GM18502 (cell line): ENCODE results near the gene RHBDL3.
"Not testable (repeated sequence)": the region's sequence is repeated elsewhere in the genome, so short reads cannot be mapped to it uniquely, and the experiment has no call there.

Source experiments
- ATAC-seq: cut with Tn5 transposase; IDR thresholded peaks from one replicate; pipeline ENCODE4 v1.9.1; 2021; ENCODE audit warnings: mild to moderate bottlenecking; ENCODE audit not compliant: unreplicated experiment, poor library complexity

The RHBDL3 gene

DNA sequence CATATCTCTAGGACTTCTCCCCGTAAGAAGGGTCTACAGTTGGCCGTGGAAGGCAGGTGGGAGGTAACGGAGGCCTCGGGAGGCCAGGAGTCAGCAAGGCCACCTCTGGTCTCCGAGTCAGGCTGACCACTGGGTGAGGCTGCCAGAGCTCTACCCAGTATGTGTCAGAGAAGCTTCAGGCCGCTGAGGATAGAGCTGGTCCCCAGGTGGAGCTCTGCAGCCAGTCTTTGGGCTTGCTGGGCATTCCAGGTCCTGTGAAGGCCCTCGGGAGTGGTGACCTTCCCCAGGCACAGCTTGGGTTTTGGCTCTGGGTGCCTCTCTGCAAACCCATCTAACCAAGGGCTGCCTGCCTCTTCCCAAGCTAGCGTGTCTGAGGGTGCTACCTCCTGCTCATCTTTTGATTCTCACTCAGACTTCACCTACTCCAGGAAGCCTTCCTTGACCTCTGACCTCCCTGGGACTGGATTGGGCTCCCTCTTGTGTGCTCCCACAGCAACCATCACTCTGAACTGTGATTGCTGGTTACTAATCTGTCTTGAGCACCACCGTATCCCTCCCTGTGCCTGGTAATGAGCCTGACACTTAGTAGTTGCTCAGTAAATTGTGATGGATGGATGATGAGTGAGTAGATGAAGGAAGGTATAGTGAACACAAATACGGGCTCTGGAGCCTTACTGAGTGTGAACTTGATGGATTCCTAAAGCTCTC is 22.3 kb downstream of the RHBDL3 start:
- no peak for ATAC-seq

DNA sequence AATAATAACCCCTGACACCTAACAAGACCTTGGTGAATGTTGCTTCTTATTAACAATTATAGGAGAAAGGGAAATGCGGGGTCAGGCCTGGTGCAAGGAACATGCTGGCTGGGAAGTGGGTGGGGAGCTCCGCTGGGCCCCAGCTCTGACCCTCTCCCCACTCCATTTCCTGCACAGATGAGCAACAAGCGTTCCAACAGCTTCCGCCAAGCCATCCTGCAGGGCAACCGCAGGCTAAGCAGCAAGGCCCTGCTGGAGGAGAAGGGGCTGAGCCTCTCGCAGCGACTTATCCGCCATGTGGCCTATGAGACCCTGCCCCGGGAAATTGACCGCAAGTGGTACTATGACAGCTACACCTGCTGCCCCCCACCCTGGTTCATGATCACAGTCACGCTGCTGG is 23.0 kb downstream of the RHBDL3 start:
- no peak for ATAC-seq

DNA sequence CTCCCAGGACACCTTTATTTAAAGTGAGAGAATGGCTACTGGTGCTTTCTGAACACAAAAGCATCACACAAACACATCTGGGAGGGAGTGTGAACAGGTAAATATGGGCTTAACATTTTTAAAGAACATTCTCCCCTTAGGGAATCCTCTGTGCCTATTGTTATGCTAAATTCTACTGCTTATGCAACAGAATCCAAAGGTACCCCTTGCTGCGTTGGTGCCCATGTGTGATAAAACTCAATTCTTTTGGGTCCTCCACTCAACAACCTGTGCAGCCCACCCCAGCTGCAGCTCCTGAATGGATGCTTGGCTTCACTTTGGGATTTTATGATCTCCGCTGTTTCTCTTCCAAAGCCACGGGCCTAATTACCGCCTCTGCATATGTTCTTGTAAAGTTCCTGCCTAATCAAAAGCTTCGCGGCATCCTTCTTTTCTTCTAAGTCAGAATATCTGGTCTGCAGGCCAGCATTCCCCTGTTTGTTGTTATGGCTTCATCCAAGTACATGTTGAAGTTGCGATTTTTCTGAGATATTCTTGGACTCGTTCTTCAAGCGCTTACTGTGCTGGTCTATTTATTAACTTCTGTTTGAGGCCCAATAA is 23.9 kb downstream of the RHBDL3 start:
- ATAC-seq: no peak

DNA sequence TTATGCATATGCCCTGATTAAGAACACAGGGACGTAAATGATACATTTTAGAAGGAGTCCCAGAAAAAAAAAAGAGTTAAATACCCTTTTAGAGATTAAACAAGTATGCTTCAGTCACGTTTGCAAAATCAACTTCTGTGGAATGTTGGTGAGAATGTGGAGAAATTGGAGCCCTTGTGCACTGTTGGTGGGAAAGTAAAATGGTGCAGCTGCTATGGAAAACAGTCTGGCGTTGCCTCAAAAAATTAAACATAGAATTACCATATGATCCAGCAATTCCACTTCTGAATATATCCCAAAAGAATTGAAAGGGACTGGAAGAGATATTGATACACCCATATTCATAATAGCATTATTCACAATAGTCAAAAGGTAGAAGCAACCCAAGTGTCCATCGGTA is 26.5 kb downstream of the RHBDL3 start:
- ATAC-seq: no peak

DNA sequence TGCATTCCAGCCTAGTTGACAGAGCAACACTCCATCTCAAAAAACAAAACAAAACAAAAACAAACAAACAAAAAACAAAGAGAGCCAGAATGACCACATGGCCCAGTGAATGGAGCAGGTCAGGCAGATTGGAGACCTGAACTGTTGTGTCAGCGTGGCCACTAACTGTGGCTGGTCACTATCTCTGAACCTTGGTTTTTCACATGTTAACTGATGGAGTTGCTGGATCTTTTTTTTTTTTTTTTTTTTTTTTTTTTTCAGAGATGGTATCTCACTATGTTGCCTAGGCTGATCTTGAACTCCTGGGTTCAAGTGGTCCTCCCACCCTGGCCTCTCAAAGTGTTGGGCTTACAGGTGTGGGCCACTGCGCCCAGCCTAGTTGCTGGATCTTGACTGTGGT is 31.8 kb downstream of the RHBDL3 start:
- no peak for ATAC-seq

DNA sequence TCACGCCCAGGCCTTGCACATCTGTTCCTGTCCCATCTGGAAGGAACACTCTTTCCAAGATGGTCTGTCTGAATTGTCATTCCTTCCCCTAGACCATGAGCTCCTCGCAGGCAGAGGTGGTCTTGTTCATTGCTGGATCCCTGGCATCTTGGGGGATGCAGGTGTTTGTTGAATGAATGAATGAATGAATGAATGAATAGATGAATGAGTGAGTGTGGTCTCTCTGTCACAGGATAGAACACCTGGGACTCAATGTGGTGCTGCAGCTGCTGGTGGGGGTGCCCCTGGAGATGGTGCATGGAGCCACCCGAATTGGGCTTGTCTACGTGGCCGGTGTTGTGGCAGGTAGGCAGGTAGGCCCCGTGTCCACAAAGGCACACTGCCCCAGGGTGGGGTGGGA is 32.2 kb downstream of the RHBDL3 start:
- ATAC-seq: no peak

DNA sequence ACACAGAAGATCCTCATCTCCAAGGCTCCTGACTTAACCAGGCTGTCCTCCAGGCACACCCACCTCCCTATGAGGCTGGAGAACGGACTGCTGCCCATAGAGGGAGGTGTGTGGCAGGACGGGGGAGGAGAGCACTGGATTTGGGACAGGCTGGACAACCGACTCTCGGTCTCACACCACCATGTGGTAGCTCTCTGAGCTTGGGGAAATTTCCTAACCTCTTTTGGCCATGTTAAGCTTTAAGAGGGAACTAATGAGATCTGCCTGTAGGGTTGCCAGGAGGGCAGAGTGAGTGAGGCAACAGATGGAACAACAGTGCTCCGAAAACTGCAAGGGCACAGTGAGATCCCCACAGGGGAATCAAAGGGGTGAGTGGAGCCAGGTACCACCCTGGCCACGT is 32.7 kb downstream of the RHBDL3 start:
- no peak for ATAC-seq

DNA sequence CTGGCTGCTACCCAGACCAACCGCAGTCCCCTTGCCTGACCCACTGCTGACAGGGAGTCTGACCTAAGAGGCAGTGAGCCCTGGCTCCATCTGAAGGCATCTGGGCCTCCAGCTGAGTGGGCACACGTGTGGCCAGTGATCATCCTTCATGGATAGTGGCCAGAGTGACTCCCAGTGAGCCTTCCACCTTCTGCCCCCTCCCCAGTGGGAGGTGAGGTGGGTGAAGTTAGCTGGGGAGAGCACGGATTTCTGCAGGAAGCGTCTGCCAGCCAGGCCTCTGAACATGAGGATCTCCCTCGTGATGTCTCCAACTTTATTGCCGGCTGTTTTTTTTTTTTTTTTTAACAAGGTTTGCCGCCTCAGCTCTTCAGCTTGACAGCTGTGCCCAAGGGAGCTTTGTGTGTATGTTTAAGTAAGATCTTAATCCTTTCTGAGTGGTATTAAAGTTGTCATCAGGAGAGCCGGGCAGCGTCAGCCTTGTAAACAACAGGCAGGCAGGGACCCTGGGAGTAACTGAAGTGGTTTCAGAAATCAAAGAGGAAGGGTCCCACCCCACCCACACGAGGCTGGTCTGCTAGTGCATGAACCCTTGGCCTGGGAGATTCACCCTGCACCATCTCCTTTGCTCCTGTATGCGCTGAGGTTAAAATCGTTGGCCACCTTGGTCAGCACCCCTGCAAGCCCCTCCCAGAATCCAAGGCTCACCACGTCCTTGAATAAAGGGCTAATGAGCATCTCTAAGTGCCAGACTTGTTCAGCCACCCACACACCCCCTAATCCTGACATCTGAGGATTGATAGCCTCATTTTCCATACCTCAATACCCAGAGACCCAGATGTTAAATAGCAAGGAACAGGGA is 33.3 kb downstream of the RHBDL3 start:
- no peak for ATAC-seq

DNA sequence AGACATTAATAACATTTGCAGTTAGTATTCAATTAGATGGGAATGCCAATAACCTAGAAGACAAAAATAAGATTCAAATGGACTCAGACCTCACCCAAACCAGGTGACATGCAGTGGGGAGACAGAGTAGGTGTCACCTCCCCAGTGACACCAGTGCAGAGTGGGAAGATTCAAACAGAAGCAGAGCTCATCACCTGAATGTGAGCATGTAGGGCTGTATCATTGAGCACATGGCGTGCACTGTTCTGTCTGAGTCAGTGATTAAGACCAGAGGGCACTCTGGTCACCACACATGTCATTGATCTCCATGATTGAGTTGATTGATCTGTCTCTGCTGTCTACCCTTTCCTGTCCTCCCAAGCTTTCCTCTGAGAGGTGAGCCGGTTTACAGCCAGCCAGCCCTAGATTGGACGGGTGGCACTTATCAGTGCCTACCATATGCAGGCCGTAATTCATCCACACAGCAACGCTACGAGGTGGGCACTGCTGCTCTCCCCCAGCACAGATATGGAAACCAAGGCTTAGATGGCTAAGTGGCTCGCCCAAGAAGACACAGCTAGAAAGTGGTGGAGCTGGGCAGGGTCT is 34.0 kb downstream of the RHBDL3 start:
- ATAC-seq: no peak

DNA sequence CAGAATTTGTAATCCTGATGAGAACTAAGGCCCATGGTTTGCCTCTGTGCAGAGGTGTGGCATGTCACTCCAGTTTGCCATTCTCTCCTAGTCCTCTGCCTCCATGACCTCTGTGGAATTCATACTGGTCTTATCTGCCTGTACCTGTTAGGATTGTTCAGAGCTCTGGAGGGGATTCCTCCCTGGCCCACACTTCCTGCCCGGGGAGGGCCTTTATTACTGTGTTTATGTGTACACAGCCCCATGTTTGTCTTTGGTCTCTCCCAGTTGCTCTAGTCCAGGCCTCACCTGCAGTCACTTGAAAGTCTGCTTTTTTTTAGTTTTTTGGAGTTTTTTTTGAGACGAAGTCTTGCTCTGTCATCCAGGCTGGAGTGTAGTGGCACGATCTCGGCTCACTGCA is 36.4 kb downstream of the RHBDL3 start:
- no peak for ATAC-seq

DNA sequence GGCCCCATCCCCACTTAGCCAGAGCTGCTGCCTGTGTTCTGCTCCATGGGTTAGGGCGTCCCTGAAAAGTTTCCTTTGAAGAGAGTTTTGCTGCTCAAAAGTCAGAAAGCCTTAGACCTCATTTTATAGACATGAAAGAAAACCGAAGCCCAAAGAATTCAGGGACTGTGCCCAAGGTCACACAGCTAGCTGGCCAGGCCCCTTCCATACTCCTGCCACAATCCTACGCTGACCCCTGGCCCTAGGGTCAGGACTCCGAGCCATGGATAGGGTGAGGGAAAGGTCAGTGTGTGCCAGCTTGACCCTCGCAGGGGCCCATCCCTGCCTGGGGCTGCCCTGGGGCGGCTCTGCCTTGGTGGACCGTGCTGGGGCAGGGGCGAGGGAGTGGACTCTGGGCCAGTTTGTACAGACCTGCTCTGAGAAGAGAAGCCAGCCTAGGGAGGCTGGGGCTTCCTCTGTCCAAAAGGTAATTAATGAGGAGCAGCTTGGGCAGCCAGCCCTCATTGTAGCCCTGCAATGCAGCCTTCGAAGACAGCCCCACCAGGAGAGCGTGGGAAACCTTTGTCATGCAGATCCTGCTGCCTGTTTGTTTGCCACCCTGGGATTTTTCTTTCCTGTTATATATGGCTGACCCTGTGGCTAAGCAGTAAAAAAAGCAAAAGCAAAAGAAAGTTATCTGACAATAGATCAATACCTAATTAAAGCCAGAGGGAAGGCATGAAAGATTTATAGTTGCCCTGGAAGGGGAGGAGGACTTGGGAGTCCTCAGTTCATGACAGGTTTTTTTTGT is 37.4 kb downstream of the RHBDL3 start:
- no peak for ATAC-seq

DNA sequence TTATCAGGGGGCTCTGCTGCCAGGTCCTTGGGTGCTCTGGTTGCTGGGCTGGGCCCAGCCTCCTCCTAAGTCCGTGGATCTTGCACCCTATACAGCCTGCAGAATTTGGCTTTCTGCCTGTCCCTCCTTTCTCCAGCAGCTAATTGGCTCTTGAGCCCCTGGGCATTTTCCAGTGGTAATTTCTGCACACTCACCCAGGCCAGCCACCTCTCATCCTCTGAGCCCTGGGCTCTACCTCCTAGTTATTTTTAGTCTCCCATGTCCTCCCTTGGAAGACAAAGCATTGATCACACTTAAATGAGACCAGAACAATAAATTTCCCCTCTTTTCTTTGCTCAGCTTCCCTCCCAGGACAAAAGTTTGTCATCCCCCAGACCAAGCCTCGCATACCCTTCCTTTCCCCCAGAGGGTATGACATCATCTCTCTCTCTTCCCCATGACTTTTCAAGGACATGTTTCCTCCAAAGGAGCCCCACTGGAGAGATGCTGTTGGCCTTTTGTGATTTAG is 38.2 kb downstream of the RHBDL3 start:
- no peak for ATAC-seq

DNA sequence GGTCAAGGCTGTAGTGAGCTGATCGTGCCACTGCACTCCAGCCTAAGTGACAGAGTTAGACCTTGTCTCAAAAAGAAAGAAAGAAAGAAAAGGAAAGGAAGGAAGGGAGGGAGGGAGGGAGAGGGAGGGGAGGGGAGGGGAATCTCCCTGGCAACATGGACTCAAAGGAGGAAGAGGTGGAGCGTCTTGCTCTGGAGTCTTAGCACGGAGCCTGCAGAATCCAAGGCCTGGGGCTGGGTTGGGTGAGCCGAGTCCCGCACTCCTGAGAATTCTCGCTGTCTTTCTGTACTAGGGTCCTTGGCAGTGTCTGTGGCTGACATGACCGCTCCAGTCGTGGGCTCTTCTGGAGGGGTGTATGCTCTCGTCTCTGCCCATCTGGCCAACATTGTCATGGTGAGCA is 39.4 kb downstream of the RHBDL3 start:
- no peak for ATAC-seq

DNA sequence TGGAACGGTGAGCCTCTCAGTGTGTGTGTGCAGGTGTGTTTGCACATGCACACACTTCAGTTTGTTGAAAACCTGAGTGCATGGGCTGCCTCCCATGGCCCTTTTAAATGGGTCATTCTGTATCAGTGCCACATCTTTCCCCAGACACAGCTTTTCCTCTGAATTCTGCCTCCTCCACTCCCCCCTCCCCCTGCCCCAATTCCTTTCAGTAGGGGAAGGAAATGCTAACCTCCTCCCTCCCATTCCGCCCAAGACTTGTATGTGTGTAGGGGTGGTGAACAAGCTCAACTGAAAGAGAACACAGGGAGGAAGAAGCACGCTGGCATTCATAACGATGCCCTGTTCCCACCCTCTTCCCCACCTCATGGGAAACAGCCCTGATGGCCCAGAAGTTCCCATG is 42.0 kb downstream of the RHBDL3 start:
- ATAC-seq: no peak

DNA sequence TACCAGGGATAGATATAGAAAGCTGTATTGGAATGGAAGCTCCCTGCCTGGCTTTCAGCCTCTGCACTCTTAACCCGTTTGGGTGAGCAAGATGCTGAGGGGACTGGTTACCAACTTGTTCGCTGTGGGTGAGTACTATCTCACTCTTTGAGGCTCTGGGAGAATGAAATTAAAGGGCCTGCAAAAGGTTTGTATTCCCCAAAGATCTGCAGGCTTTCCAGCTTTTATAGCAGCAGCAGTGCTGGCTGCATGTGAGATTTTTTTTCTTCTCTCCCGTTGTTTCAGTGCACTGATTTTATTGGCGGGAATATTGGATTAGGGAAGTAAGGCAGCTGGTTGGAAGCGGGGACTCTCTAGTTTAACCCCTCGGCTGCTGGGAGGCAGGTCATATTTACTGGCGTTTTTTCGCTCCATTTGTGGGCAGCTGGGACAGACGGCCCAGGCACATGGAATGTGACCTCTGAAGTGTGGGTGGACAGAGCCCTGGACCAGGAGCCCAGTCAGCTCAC is 45.5 kb downstream of the RHBDL3 start:
- ATAC-seq: no peak

DNA sequence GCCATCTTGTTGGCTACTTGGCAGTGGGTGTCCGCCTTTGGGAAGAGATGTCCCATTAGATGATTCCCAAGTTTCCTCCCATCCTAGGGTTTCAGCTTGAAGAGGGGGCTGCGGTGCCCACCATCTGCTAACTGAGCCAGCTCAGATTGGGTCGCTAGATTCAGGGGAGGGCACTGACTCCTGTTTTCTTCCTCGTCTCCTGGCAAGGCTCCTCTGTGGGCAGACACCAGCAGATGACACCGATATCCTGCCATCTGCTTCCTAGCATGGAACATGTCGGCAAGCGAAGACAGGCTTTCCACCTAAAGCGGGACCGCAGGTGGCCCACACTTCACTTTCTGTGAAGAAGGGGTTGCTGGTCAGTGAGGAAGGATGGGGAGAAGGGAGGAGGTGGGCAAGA is 49.0 kb downstream of the RHBDL3 start:
- no peak for ATAC-seq

DNA sequence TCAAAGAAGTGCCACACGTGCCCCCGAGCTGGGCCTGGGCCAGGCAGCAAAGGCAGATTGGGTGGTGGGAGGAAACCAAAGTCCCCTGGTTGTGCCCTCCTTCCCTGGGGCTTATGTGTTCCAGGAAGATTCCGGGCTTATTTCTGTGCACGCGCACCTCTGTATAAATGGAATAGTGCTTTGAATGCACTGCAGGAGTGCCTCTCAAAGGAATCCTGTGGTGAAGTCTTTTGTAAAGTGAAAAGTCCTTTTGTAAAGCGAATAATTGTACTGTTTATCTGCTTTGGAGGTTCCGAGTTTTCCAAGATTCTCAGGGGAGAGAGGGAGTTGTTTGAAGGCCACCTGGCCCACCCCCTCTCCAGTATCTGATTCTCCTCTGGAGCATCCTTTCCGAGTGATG is 49.5 kb downstream of the RHBDL3 start:
- ATAC-seq: no peak

DNA sequence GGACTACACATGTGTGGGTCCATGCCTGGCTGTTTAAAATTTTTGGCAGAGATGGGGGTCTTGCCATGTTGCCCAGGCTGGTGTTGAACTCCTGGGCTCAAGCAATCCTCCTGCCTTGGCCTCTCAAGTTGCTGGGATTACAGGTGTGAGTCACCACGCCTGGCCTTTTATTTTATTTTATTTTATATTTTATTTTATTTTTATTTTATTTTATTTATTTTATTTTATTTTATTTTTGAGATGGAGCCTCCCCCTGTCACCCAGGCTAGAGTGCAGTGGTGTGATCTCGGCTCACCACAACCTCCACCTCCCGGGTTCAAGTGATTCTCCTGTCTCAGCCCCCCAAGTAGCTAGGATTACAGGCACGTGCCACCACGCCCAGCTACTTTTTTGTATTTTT is 51.0 kb downstream of the RHBDL3 start:
- not testable (repeated sequence) for ATAC-seq

DNA sequence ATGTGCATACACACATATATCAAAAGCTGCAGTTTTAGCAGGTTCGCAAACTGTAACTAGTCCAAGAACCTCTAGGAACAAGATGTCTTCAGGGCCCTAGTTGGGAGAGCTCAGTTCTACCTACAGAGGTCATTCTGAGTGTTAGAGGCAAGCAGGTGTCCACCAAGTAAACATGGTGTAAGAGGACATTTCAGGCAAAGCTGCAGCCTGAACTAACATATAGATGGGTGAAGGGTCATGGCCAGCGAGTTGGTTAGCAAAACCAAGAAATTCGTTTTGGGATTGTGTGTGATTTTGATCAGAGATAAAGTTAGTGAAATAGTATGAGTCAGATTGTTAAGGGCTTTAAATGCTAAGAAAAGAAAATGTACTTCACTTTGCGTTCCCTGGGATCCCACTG is 51.7 kb downstream of the RHBDL3 start:
- no peak for ATAC-seq

DNA sequence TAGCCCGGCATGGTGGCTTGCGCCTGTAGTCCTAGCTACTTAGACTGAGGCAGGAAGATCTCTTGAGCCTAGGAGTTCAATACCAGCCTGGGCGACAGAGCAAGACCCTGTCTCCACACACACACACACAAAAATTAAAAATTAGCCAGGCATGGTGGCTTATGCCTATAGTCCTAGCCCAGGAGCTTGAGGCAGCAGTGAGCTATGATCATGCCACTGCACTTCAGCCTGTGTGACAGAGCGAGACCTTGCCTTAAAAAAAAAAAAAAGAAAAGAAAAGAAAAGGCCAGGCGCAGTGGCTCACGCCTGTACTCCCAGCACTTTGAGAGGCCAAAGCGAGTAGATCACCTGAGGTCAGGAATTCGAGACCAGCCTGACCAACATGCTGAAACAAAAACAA is 52.4 kb downstream of the RHBDL3 start:
- no peak for ATAC-seq
